ENCODE results near the gene PCGF1. TPM values are rescaled to one million over a fixed set of nuclear protein-coding genes. Genes with fewer than 3 reads are reported as not detected.

The PCGF1 gene
- total and polyA plus RNA-seq, 9 of the 15 experiments (the other 6 are each of a cell fraction or from before 2014, with no cell fraction given), result 20.3 to 45.7 (median 29.3) TPM

GRCh38 chr2:74482801-74483674, 24.5 kb downstream of the PCGF1 start, which contains the start of the genes CCDC142 and TTC31 (continued):
- TF ChIP-seq CHD7 (IDR thresholded peaks at IDR 0.05; ENCODE audit: low read depth, low read length) (no peak), NKRF (IDR thresholded peaks at IDR 0.05; ENCODE audit: borderline replicate concordance) (peak; percentile 66), SUPT5H (IDR thresholded peaks at IDR 0.05) (peak; percentile 88), FOXA1 (IDR thresholded peaks at IDR 0.05; ENCODE audit: borderline replicate concordance) (no peak), PHF20 (IDR thresholded peaks at IDR 0.05; ENCODE audit: partially characterized antibody) (peak; percentile 68), PML (IDR thresholded peaks at IDR 0.05; ENCODE audit: low read length) (peak; percentile 68), SMAD1 (IDR thresholded peaks at IDR 0.05; ENCODE audit: low read depth, low read length, partially characterized antibody) (peak; percentile 57), SMARCC2 (IDR thresholded peaks at IDR 0.05; ENCODE audit: low read depth) (no peak), DIDO1 (tag; IDR thresholded peaks at IDR 0.05; ENCODE audit: low read depth) (peak; percentile 82), ZNF143 (CRISPR knock-in tag; IDR thresholded peaks at IDR 0.05) (no peak), NR2C1 (IDR thresholded peaks at IDR 0.05) (peak; percentile 100), NR2C1 (tag; IDR thresholded peaks at IDR 0.05) (peak; percentile 100), ZNF584 (CRISPR knock-in tag; IDR thresholded peaks at IDR 0.05; ENCODE audit: low read depth) (peak; percentile 42; the same call in 1 of the 2 replicates)

Data from K562 (cell line).